Iris pigment epithelial cell (primary cell): ENCODE data around the gene KIAA1217.

Source experiments
- DNase-seq: peaks from one replicate; pipeline ENCODE4 v3.0.0-alpha.2; 2011; ENCODE audit warnings: low read depth

The KIAA1217 gene

GRCh38 chr10:24406809-24407483 is 198.0 kb downstream of the KIAA1217 start:
- DNase-seq, result no peak

GRCh38 chr10:24407928-24408327 is 199.0 kb downstream of the KIAA1217 start:
- no peak for DNase-seq

GRCh38 chr10:24408365-24408764 is 199.4 kb downstream of the KIAA1217 start:
- DNase-seq, result no peak

GRCh38 chr10:24414597-24414996 is 205.7 kb downstream of the KIAA1217 start:
- DNase-seq, result no peak

GRCh38 chr10:24415455-24416125 is 206.7 kb downstream of the KIAA1217 start:
- peak; percentile 78 for DNase-seq

GRCh38 chr10:24416248-24416647 is 207.3 kb downstream of the KIAA1217 start:
- no peak for DNase-seq

- no peak for DNase-seq
Measured at GRCh38 chr10:24417053-24417452, 208.1 kb downstream of the KIAA1217 start.

GRCh38 chr10:24418532-24418931 is 209.6 kb downstream of the KIAA1217 start:
- no peak for DNase-seq

GRCh38 chr10:24419066-24419465 is 210.1 kb downstream of the KIAA1217 start:
- no peak for DNase-seq

GRCh38 chr10:24425151-24425550 is 216.2 kb downstream of the KIAA1217 start:
- DNase-seq, result no peak

GRCh38 chr10:24427678-24428409 is 218.9 kb downstream of the KIAA1217 start:
- DNase-seq, result no peak

GRCh38 chr10:24428410-24428782 is 219.5 kb downstream of the KIAA1217 start:
- peak; percentile 87 for DNase-seq

- no peak for DNase-seq
Measured at GRCh38 chr10:24430591-24430990, 221.7 kb downstream of the KIAA1217 start.

GRCh38 chr10:24432478-24433416 is 223.8 kb downstream of the KIAA1217 start:
- DNase-seq, result peak; percentile 44

GRCh38 chr10:24433705-24434104 is 224.8 kb downstream of the KIAA1217 start:
- DNase-seq, result no peak

- no peak for DNase-seq
Measured at GRCh38 chr10:24434961-24435360, 226.0 kb downstream of the KIAA1217 start.

- peak; percentile 81 for DNase-seq
Measured at GRCh38 chr10:24435374-24435773, 226.4 kb downstream of the KIAA1217 start.

- DNase-seq, result no peak
Measured at GRCh38 chr10:24437302-24437701, 228.4 kb downstream of the KIAA1217 start.

GRCh38 chr10:24438800-24439199 is 229.9 kb downstream of the KIAA1217 start:
- peak; percentile 52 for DNase-seq

GRCh38 chr10:24439935-24440334 is 231.0 kb downstream of the KIAA1217 start:
- no peak for DNase-seq

GRCh38 chr10:24440817-24441797 is 232.2 kb downstream of the KIAA1217 start:
- DNase-seq, result peak; percentile 79
